HG03565 (cell line): ENCODE measurements around the gene OSTC.

Experiments
- ATAC-seq: cut with Tn5 transposase; IDR thresholded peaks from one replicate; pipeline ENCODE4 v1.9.1; 2021; ENCODE audit warnings: mild to moderate bottlenecking, moderate library complexity; ENCODE audit not compliant: unreplicated experiment

Gene OSTC

GRCh38 chr4:108644237-108644636, 6.2 kb upstream of the OSTC start:
- ATAC-seq = no peak

GRCh38 chr4:108646706-108647105, 3.7 kb upstream of the OSTC start:
- no peak for ATAC-seq

GRCh38 chr4:108649863-108650211, 562 bp upstream of the OSTC start:
- peak; percentile 18 for ATAC-seq

GRCh38 chr4:108651014-108651791, 804 bp downstream of the OSTC start:
- no peak for ATAC-seq

- ATAC-seq = no peak
Observed at GRCh38 chr4:108662629-108663028, 12.2 kb downstream of the OSTC start.

GRCh38 chr4:108674356-108674977, 24.1 kb downstream of the OSTC start:
- no peak for ATAC-seq

- ATAC-seq = no peak
Observed at GRCh38 chr4:108681321-108681809, 31.0 kb downstream of the OSTC start.

- no peak for ATAC-seq
Observed at GRCh38 chr4:108683479-108683878, 33.1 kb downstream of the OSTC start.

GRCh38 chr4:108685036-108685686, 34.8 kb downstream of the OSTC start:
- ATAC-seq = no peak

- ATAC-seq = no peak
Observed at GRCh38 chr4:108690738-108691137, 40.3 kb downstream of the OSTC start.

- no peak for ATAC-seq
Observed at GRCh38 chr4:108693211-108693610, 42.8 kb downstream of the OSTC start.

GRCh38 chr4:108693819-108694218, 43.4 kb downstream of the OSTC start:
- ATAC-seq = no peak

GRCh38 chr4:108694423-108694822, 44.0 kb downstream of the OSTC start:
- ATAC-seq = no peak

- no peak for ATAC-seq
Observed at GRCh38 chr4:108695062-108695461, 44.7 kb downstream of the OSTC start.

GRCh38 chr4:108696160-108696559, 45.8 kb downstream of the OSTC start:
- ATAC-seq = no peak

GRCh38 chr4:108700081-108700757, 49.8 kb downstream of the OSTC start:
- no peak for ATAC-seq

GRCh38 chr4:108702960-108703359, 52.6 kb downstream of the OSTC start:
- ATAC-seq = no peak

GRCh38 chr4:108703370-108703769, 53.0 kb downstream of the OSTC start:
- no peak for ATAC-seq

- ATAC-seq = no peak
Observed at GRCh38 chr4:108703966-108704365, 53.6 kb downstream of the OSTC start.

- ATAC-seq = no peak
Observed at GRCh38 chr4:108706289-108706688, 55.9 kb downstream of the OSTC start.

- no peak for ATAC-seq
Observed at GRCh38 chr4:108709234-108709633, 58.8 kb downstream of the OSTC start.
